Hepatocyte (in vitro differentiated cells): ENCODE measurements around the gene NPAS3. TPM values are rescaled to one million over a fixed set of nuclear protein-coding genes. Genes with fewer than 3 reads are reported as not detected.

Experiments
- DNase-seq: peaks from one replicate; pipeline ENCODE4 v3.0.0-alpha.2; 2016; ENCODE audit warnings: low spot score
- H2AFZ ChIP-seq: fragments of 200-600 bp; sonication (generic); 2 replicates; pipeline ENCODE4 v1.6.0; 2016; ENCODE audit warnings: antibody characterized with exemption, mild to moderate bottlenecking
- H3K27ac ChIP-seq: fragments of 200-600 bp; sonication (generic); 2 replicates; pipeline ENCODE4 v1.5.1; 2016; ENCODE audit warnings: mild to moderate bottlenecking
- H3K27me3 ChIP-seq: fragments of 200-600 bp; sonication (generic); 2 replicates; pipeline ENCODE4 v1.6.1; 2016
- H3K36me3 ChIP-seq: fragments of 200-600 bp; sonication (generic); replicated peaks from 2 replicates; pipeline ENCODE4 v1.5.1; 2016; ENCODE audit warnings: low read depth; ENCODE audit not compliant: insufficient read depth
- H3K4me1 ChIP-seq: fragments of 200-600 bp; sonication (generic); 2 replicates; pipeline ENCODE4 v1.5.1; 2016; ENCODE audit warnings: mild to moderate bottlenecking, moderate library complexity; ENCODE audit not compliant: insufficient read depth
- H3K4me2 ChIP-seq: fragments of 200-600 bp; sonication (generic); 2 replicates; pipeline ENCODE4 v1.6.0; 2016
- H3K4me3 ChIP-seq: fragments of 200-600 bp; sonication (generic); 2 replicates; pipeline ENCODE4 v1.5.1; 2016; ENCODE audit warnings: mild to moderate bottlenecking
- H3K79me2 ChIP-seq: fragments of 200-600 bp; sonication (generic); 2 replicates; pipeline ENCODE4 v1.6.0; 2017; ENCODE audit warnings: mild to moderate bottlenecking
- H3K9me2 ChIP-seq: fragments of 200-600 bp; sonication (generic); replicated peaks from 2 replicates; pipeline ENCODE4 v1.6.0; 2017; ENCODE audit warnings: mild to moderate bottlenecking; ENCODE audit not compliant: insufficient read depth
- H3K9me3 ChIP-seq: fragments of 200-600 bp; sonication (generic); 2 replicates; pipeline ENCODE4 v1.5.1; 2016; ENCODE audit warnings: low read depth, mild to moderate bottlenecking
- H4K20me1 ChIP-seq: fragments of 200-600 bp; sonication (generic); 2 replicates; pipeline ENCODE4 v1.6.0; 2016; ENCODE audit warnings: mild to moderate bottlenecking; ENCODE audit not compliant: insufficient read depth, poor library complexity, severe bottlenecking
- CTCF ChIP-seq: fragments of 200-600 bp; sonication (generic); IDR thresholded peaks from 2 replicates; pipeline ENCODE4 v1.5.1; 2016; ENCODE audit warnings: antibody characterized with exemption, mild to moderate bottlenecking; ENCODE audit not compliant: poor library complexity
- EZH2 ChIP-seq: fragments of 200-600 bp; sonication (generic); IDR thresholded peaks from 2 replicates; pipeline ENCODE4 v1.6.1; 2016; ENCODE audit warnings: antibody characterized with exemption, mild to moderate bottlenecking, borderline replicate concordance
- EZH2phosphoT487 ChIP-seq: fragments of 200-600 bp; sonication (generic); IDR thresholded peaks from one replicate; pipeline ENCODE4 v1.6.1; 2018; ENCODE audit warnings: antibody characterized with exemption, mild to moderate bottlenecking, low read depth, moderate library complexity; ENCODE audit not compliant: unreplicated experiment, severe bottlenecking
- WGBS: methylation state at CpG from one replicate; pipeline ENCODE4 v1.1.6; 2016; ENCODE audit warnings: low lambda C conversion rate; ENCODE audit errors: missing lambda C conversion rate; 5-methylcytosine and 5-hydroxymethylcytosine counted together
- polyA plus RNA-seq: library from polyadenylated mRNA; unstranded; fragments of >200 nt; fragmentation: Nextera tagmentation; extraction: Ambion mirVana; gene quantifications from 2 replicates; pipeline ENCODE4 v1.2.1, GENCODE V29; 2016
- total RNA-seq: library from RNA; depleted of rRNA; stranded (reverse); fragments of >200 nt; gene quantifications from 2 replicates; pipeline ENCODE4 v1.2.3, GENCODE V29; 2014

NPAS3 gene
- total and polyA plus RNA-seq, 2 experiments from 2014 or later = 0.11 to 1.1 TPM

GRCh38 chr14:33808187-33808586 lies 869.5 kb downstream of the NPAS3 start:
- Histone ChIP-seq H4K20me1 (no peaks in the 10 kb centered on the region), H3K9me2 (no peaks in the 10 kb centered on the region), H3K27me3 (no peaks in the 10 kb centered on the region), H3K27ac (no peak overlapping the region), H3K36me3 (no peaks in the 10 kb centered on the region), H3K4me3 (no peak overlapping the region), H2AFZ (no peak overlapping the region), H3K9me3 (no peaks in the 10 kb centered on the region), H3K4me1 (no peaks in the 10 kb centered on the region), H3K79me2 (no peaks in the 10 kb centered on the region), H3K4me2 (no peak overlapping the region)
- TF ChIP-seq EZH2phosphoT487 (no peak), CTCF (no peak), EZH2 (no peak)
- DNase-seq = no peak
- 63% methylated on average over 3 of the region's 3 CpGs for WGBS

- Histone ChIP-seq H2AFZ (no peak overlapping the region), H3K27ac (no peak overlapping the region), H3K79me2 (no peaks in the 10 kb centered on the region), H3K4me3 (no peak overlapping the region), H3K9me3 (no peaks in the 10 kb centered on the region), H3K27me3 (no peaks in the 10 kb centered on the region), H3K4me1 (no peaks in the 10 kb centered on the region), H3K36me3 (no peaks in the 10 kb centered on the region), H3K4me2 (no peak overlapping the region), H4K20me1 (no peaks in the 10 kb centered on the region), H3K9me2 (no peaks in the 10 kb centered on the region)
- no peak for DNase-seq
- WGBS = 69% methylated on average over 2 of the region's 2 CpGs
- TF ChIP-seq CTCF = no peak
- no peak for TF ChIP-seq EZH2phosphoT487
- TF ChIP-seq EZH2 = no peak
Observed at GRCh38 chr14:33809396-33809981, 870.8 kb downstream of the NPAS3 start.

- Histone ChIP-seq H2AFZ (no peak overlapping the region), H3K9me3 (no peaks in the 10 kb centered on the region), H4K20me1 (no peaks in the 10 kb centered on the region), H3K4me3 (no peak overlapping the region), H3K27me3 (no peaks in the 10 kb centered on the region), H3K79me2 (no peaks in the 10 kb centered on the region), H3K4me1 (no peaks in the 10 kb centered on the region), H3K9me2 (no peaks in the 10 kb centered on the region), H3K4me2 (no peak overlapping the region), H3K27ac (no peak overlapping the region), H3K36me3 (no peaks in the 10 kb centered on the region)
- WGBS = 75% methylated on average over 6 of the region's 6 CpGs
- DNase-seq = no peak
- TF ChIP-seq EZH2phosphoT487 (no peak), CTCF (no peak), EZH2 (no peak)
Observed at GRCh38 chr14:33810308-33810707, 871.6 kb downstream of the NPAS3 start.

GRCh38 chr14:33811721-33812120 lies 873.0 kb downstream of the NPAS3 start:
- DNase-seq = no peak
- no peak overlapping the region for H3K4me2 ChIP-seq
- H4K20me1 ChIP-seq = no peaks in the 10 kb centered on the region
- no peaks in the 10 kb centered on the region for H3K79me2 ChIP-seq
- H3K36me3 ChIP-seq = no peaks in the 10 kb centered on the region
- H3K9me3 ChIP-seq = no peaks in the 10 kb centered on the region
- no peaks in the 10 kb centered on the region for H3K9me2 ChIP-seq
- TF ChIP-seq CTCF (no peak), EZH2 (no peak), EZH2phosphoT487 (no peak)
- 94% methylated on average over 2 of the region's 2 CpGs for WGBS
- H3K4me1 ChIP-seq = no peaks in the 10 kb centered on the region
- H3K27me3 ChIP-seq = no peaks in the 10 kb centered on the region
- no peak overlapping the region for H3K27ac ChIP-seq
- no peak overlapping the region for H3K4me3 ChIP-seq
- H2AFZ ChIP-seq = no peak overlapping the region
